HepG2 (cell line): ENCODE measurements around the gene HP1BP3. TPM values are rescaled to one million over a fixed set of nuclear protein-coding genes. Genes with fewer than 3 reads are reported as not detected.

Experiments used
- EED ChIP-seq: sonication (generic); formaldehyde crosslinking; IDR thresholded peaks from 2 replicates; pipeline ENCODE4 v1.5.0; 2020; ENCODE audit warnings: mild to moderate bottlenecking, missing genetic modification reagents
- ESRRA ChIP-seq: sonication (generic); formaldehyde crosslinking; IDR thresholded peaks from 2 replicates; pipeline ENCODE4 v1.5.1; 2020; ENCODE audit warnings: mild to moderate bottlenecking, low read depth, missing genetic modification reagents
- GTF3A ChIP-seq: sonication (generic); formaldehyde crosslinking; conservative IDR thresholded peaks from 2 replicates; pipeline ENCODE4 v1.4.0; 2020; ENCODE audit warnings: mild to moderate bottlenecking, missing genetic modification reagents
- KIAA2018 ChIP-seq: sonication (generic); formaldehyde crosslinking; IDR thresholded peaks from 2 replicates; pipeline ENCODE4 v1.5.0; 2020; ENCODE audit warnings: mild to moderate bottlenecking, missing genetic modification reagents, borderline replicate concordance
- KLF11 ChIP-seq: IDR thresholded peaks from 2 replicates; pipeline ENCODE4 v1.6.1; 2016; ENCODE audit warnings: missing compliant biosample characterization
- MAZ ChIP-seq, 2 experiments: sonication (generic) in 1 of 2; formaldehyde crosslinking in 1 of 2; IDR thresholded peaks; 2 replicates each; pipeline versions ENCODE4 v1.5.0 to v1.6.1; 2012 to 2020; ENCODE audit warnings: low read depth in 2 of 2, mild to moderate bottlenecking in 2 of 2, borderline replicate concordance in 1 of 2, improper control_type of control experiment in 1 of 2, low read length in 1 of 2, missing genetic modification reagents in 1 of 2, moderate library complexity in 1 of 2
- MLX ChIP-seq: IDR thresholded peaks from 2 replicates; pipeline ENCODE4 v1.6.1; 2016
- SALL2 ChIP-seq: sonication (generic); formaldehyde crosslinking; IDR thresholded peaks from 2 replicates; pipeline ENCODE4 v1.8.1; 2023; ENCODE audit warnings: mild to moderate bottlenecking, missing genetic modification reagents, inconsistent platforms
- SSRP1 ChIP-seq: IDR thresholded peaks from 2 replicates; pipeline ENCODE4 v1.6.1; 2016; ENCODE audit warnings: control low read depth
- ZFP1 ChIP-seq: IDR thresholded peaks from 2 replicates; pipeline ENCODE4 v1.6.1; 2016
- ZNF710 ChIP-seq: sonication (generic); formaldehyde crosslinking; IDR thresholded peaks from 2 replicates; pipeline ENCODE4 v1.5.0; 2020; ENCODE audit warnings: mild to moderate bottlenecking, missing genetic modification reagents, borderline replicate concordance
- ZNF792 ChIP-seq: IDR thresholded peaks from 2 replicates; pipeline ENCODE4 v1.6.1; 2016
- polyA plus RNA-seq, 8 experiments: library from polyadenylated mRNA; depleted of rRNA in 3 of 8; stranded (reverse) in 7 of 8; unstranded in 1 of 8; fragments of >200 nt; fragmentation: Illumina TruSeq in 4 of 8; extraction: Trizol in 4 of 8; gene quantifications; 2 replicates each; pipeline versions ENCODE4 v1.2.1 to v1.2.3, GENCODE V29; 2011 to 2016; ENCODE audit warnings: low read depth in 4 of 8, missing spikeins in 1 of 8, mixed read lengths in 1 of 8; ENCODE audit not compliant: insufficient read depth in 1 of 8
- total RNA-seq, 5 experiments: library from RNA; depleted of rRNA; stranded (reverse); fragments of >200 nt; fragmentation: Illumina TruSeq; extraction: Trizol; gene quantifications; 2 replicates each; pipeline ENCODE4 v1.2.3, GENCODE V29; 2016; ENCODE audit warnings: low read depth in 1 of 5
- TF ChIP-seq, protein P1 (sequence below): sonication (generic); formaldehyde crosslinking; IDR thresholded peaks from 2 replicates; pipeline ENCODE4 v1.5.1; 2020; ENCODE audit warnings: mild to moderate bottlenecking, missing genetic modification reagents, moderate library complexity

Gene HP1BP3
- total and polyA plus RNA-seq, 2 of the 13 experiments (the other 11 are each of a cell fraction or from before 2014, with no cell fraction given), result 98.5 to 137 TPM

DNA sequence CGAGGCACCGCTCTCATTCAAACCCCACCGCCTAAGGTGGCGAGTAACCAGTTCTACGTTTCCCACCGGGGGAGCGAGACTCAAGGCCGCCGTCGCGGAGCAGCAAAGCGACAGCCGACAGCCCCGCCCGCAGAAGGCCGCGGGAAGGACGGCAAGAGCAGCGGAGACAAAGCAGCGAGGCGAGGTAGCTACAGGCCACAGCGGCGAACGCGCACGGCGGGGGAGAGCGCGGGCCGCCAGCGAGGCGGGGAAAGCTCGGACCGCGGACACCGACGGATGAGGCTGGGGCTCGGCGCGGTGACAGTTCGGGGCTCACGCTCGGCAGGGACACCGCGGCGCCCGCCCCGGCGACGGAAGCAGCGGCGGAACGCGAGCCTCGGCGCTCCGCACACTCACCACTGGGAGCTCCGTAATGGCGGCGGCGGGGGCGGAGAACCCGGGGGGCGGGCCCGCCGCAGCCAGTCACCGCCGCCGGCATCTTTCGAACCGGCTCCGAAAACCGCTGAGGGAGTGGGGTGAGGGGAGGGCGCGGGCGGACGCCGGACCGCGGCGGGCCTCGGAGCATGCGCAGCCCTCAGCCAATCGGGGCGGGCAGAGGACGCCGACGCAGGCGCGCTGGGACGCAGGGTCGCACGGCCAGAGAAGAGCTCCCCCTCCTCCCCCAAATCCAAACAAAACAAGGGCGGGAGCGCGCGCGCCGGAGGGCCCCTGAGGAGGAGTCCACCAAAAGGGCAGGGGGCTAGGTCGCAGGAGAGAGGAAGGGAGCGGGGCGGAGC lies 666 bp downstream of the HP1BP3 start (continued):
- TF ChIP-seq ESRRA (CRISPR knock-in tag), result no peak; the same call in 1 of the 2 replicates
- peak; percentile 48; the same call in 1 of the 2 replicates for TF ChIP-seq ZNF710 (CRISPR knock-in tag)
- peak; percentile 68; the same call in 1 of the 2 replicates for TF ChIP-seq ZNF792 (CRISPR knock-in tag)
- TF ChIP-seq KLF11 (CRISPR knock-in tag), result no peak
- no peak for TF ChIP-seq GTF3A (CRISPR knock-in tag)
- TF ChIP-seq, protein P1, sequence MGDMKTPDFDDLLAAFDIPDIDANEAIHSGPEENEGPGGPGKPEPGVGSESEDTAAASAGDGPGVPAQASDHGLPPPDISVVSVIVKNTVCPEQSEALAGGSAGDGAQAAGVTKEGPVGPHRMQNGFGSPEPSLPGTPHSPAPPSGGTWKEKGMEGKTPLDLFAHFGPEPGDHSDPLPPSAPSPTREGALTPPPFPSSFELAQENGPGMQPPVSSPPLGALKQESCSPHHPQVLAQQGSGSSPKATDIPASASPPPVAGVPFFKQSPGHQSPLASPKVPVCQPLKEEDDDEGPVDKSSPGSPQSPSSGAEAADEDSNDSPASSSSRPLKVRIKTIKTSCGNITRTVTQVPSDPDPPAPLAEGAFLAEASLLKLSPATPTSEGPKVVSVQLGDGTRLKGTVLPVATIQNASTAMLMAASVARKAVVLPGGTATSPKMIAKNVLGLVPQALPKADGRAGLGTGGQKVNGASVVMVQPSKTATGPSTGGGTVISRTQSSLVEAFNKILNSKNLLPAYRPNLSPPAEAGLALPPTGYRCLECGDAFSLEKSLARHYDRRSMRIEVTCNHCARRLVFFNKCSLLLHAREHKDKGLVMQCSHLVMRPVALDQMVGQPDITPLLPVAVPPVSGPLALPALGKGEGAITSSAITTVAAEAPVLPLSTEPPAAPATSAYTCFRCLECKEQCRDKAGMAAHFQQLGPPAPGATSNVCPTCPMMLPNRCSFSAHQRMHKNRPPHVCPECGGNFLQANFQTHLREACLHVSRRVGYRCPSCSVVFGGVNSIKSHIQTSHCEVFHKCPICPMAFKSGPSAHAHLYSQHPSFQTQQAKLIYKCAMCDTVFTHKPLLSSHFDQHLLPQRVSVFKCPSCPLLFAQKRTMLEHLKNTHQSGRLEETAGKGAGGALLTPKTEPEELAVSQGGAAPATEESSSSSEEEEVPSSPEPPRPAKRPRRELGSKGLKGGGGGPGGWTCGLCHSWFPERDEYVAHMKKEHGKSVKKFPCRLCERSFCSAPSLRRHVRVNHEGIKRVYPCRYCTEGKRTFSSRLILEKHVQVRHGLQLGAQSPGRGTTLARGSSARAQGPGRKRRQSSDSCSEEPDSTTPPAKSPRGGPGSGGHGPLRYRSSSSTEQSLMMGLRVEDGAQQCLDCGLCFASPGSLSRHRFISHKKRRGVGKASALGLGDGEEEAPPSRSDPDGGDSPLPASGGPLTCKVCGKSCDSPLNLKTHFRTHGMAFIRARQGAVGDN (CRISPR knock-in tag), result peak; percentile 89
- peak; percentile 52; the same call in 1 of the 2 replicates for TF ChIP-seq SALL2 (CRISPR knock-in tag)
- no peak for TF ChIP-seq EED
- TF ChIP-seq KIAA2018 (CRISPR knock-in tag), result no peak
- TF ChIP-seq MLX (CRISPR knock-in tag), result no peak
- TF ChIP-seq SSRP1 (CRISPR knock-in tag), result no peak
- TF ChIP-seq MAZ (IDR thresholded peaks at IDR 0.05; ENCODE audit: borderline replicate concordance, low read depth, low read length), result peak; percentile 88; the same call in 1 of the 2 replicates
- TF ChIP-seq MAZ (CRISPR knock-in tag; IDR thresholded peaks at IDR 0.05; ENCODE audit: low read depth), result peak; percentile 76
- no peak for TF ChIP-seq ZFP1
